K562 (cell line): ENCODE data around the gene TMSB10.

Experiments used
- BACH1 ChIP-seq: fragments of 200-800 bp; sonication (Bioruptor generic); IDR thresholded peaks from 2 replicates; pipeline ENCODE4 v1.6.1; 2016; ENCODE audit warnings: missing genetic modification characterization, missing compliant biosample characterization
- CTCF ChIP-seq, 3 experiments: IDR thresholded peaks in 2 of 3; conservative IDR thresholded peaks in 1 of 3; 2 replicates each; pipeline ENCODE4 v1.5.1; 2011 to 2012; ENCODE audit warnings: low read length in 3 of 3, mild to moderate bottlenecking in 3 of 3, control low read depth in 2 of 3, improper control_type of control experiment in 1 of 3, inconsistent platforms in 1 of 3, low read depth in 1 of 3, mixed read lengths in 1 of 3, moderate library complexity in 1 of 3; ENCODE audit not compliant: insufficient read depth in 2 of 3
- E2F1 ChIP-seq: sonication (generic); formaldehyde crosslinking; IDR thresholded peaks from 2 replicates; pipeline ENCODE4 v1.8.1; 2023; ENCODE audit warnings: mild to moderate bottlenecking, missing genetic modification reagents, moderate library complexity
- EGR1 ChIP-seq: fragments of 450-650 bp; conservative IDR thresholded peaks from 2 replicates; pipeline ENCODE4 v1.6.1; 2017; ENCODE audit warnings: mild to moderate bottlenecking
- FOSL1 ChIP-seq: fragments of 200-800 bp; sonication (Bioruptor generic); conservative IDR thresholded peaks from 2 replicates; pipeline ENCODE4 v1.6.1; 2016; ENCODE audit warnings: missing genetic modification characterization, missing compliant biosample characterization
- HES1 ChIP-seq: fragments of 450-650 bp; IDR thresholded peaks from 2 replicates; pipeline ENCODE4 v1.6.1; 2016; ENCODE audit warnings: low read depth, mild to moderate bottlenecking, moderate library complexity
- HOXB6 ChIP-seq: fragments of 250-450 bp; sonication (Bioruptor Pico); IDR thresholded peaks from 2 replicates; pipeline ENCODE4 v1.5.1; 2022; ENCODE audit warnings: mild to moderate bottlenecking, borderline replicate concordance
- POLR2A ChIP-seq: fragments of 450-650 bp; conservative IDR thresholded peaks from 2 replicates; pipeline ENCODE4 v1.6.1; 2016
- ZBTB17 ChIP-seq: fragments of 450-650 bp; formaldehyde crosslinking; IDR thresholded peaks from 2 replicates; pipeline ENCODE4 v1.4.0; 2020; ENCODE audit warnings: mild to moderate bottlenecking
- ZNF143 ChIP-seq: sonication (generic); formaldehyde crosslinking; IDR thresholded peaks from 2 replicates; pipeline ENCODE4 v1.9.0; 2022; ENCODE audit warnings: mild to moderate bottlenecking, missing genetic modification reagents

- TF ChIP-seq ZBTB17 (CRISPR knock-in tag): no peak
- TF ChIP-seq HES1: no peak; the same call in 1 of the 2 replicates
- no peak for TF ChIP-seq HOXB6 (CRISPR knock-in tag)
- no peak for TF ChIP-seq EGR1
- no peak for TF ChIP-seq BACH1 (tag)
- TF ChIP-seq POLR2A: no peak
- TF ChIP-seq E2F1: peak; percentile 64; the same call in 1 of the 2 replicates
- TF ChIP-seq CTCF (IDR thresholded peaks at IDR 0.05 in 2 of 3, conservative IDR thresholded peaks at IDR 0.05 in 1 of 3; ENCODE audit: insufficient read depth in 2 of 3, low read depth in 1 of 3, low read length in 3 of 3): peak; percentile 99 to 100 (median 99)
- no peak for TF ChIP-seq ZNF143 (CRISPR knock-in tag)
- peak; percentile 65; the same call in 1 of the 2 replicates for TF ChIP-seq FOSL1 (tag)
Measured at GRCh38 chr2:84925724-84926376, 20.4 kb downstream of the TMSB10 start.
